GM21515 (cell line): ENCODE measurements around the gene CTPS1.

ENCODE experiments used
- ATAC-seq: cut with Tn5 transposase; IDR thresholded peaks from one replicate; pipeline ENCODE4 v1.9.1; 2021; ENCODE audit not compliant: unreplicated experiment

CTPS1 gene

DNA sequence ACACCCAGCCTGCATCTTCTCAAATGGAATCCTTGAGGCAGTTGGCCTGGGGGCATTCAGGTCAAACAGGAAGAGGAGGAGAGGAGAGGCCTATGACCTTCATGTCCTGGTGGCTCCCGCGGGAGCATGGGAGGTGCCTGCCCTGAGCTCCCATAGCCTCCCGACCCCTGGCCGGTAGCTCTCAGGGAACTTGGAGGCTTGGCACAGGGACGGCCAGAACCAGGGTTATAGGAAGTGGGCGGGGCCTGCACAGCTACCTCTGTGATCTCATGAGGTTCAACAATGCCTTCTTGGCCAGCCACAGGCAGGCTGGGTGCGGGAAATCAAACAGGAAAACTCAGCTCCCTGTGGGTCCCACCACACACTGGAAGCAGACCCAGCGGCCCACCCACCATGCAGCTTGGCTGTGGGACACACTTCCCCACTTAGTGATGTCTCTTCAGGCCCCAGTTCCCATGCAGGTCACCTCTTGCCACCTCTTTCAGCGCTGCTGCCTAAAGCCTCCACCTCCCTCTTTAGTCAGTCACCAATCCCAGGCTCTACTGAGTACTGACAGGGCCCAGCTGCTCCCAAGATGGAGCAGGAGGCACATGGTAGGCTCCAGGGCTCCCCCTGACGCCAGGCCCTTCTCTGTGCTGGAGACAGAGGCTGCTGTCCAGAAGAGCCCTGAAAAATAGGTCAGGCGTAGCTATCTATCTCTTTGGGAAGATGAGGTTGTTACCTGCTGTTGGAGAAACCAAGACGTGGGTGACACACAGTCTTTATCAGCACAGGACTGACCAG, 42.2 kb downstream of the CTPS1 start, which contains the start of gene SLFNL1:
TSS of gene SLFNL1 (minus strand) at position 200 of the 783 bp plus-strand sequence. CDS start 1,065 bp downstream, outside the sequence.
- ATAC-seq = no peak

DNA sequence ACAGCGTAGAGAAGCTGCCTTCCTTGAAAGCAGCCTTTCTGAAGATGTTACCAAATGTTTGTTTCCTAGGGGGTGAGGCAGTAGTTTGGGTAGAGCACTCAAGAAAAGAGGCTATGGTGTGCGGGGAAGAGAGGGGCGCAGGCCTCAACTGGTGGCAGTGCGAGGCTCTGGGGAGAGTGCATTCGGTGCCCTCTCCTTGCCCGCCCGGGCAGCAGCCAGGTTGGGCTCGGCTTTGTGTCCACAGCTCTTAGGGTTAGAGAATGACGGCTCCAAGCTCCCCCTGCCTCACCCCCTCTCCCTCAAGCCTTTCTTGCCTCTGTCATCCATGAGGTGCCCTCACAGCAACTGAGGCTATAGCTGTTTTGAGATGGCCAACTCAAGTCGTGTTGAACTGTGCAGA, 42.9 kb downstream of the CTPS1 start:
- ATAC-seq = no peak

DNA sequence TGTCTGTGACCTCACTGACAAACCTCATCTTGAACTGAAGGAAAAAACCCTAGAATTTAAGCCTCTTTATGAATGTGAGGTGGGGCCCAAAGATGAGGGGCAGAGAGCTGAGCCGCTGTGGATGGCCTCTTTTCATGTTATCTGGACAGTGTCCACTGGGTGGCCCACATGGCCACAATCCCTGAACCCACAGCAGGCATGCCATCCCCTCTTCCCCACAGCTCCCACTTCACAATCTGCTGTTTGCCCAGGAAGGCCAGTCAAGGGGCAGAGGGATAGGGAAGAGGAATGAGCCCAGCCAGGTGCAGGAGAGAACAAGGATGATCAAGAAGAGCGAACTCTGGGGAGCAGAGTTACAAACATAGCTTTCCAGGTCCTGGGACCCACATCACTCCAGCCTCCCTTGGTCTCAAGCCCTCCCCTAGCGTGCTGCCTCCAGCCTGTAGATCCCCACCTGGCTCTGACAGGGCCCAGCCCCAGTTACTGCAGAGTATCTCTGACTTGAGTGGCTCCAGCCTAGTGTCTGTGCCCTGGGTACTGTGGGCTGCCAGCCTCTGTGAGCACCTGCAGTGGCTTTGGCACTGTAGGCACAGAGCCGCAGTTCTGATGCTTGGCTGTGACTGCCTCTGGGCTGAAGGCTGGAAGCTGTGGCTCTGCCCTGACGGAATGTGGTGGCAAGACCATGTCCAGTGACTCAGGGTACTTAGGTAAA, 43.9 kb downstream of the CTPS1 start:
- ATAC-seq = no peak

DNA sequence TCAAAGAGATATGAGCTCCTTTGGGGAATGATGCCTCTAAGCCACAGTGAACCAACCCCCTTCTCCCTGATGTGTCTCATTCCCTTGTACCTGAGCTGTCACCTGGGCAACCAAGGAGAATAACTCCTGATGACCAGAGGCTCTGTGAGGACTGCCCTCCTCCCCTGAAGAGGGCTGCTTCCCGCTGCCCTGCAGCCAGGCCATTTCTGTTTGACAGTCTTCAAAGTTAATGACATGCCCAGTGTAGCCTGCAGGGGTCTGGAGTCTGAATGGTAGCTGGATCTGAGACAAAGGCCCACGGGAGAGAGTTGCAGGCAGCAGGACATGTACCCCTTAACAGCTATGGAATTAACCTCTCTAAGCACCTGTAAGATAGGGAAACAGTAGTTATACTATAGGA, 45.5 kb downstream of the CTPS1 start:
- no peak for ATAC-seq

DNA sequence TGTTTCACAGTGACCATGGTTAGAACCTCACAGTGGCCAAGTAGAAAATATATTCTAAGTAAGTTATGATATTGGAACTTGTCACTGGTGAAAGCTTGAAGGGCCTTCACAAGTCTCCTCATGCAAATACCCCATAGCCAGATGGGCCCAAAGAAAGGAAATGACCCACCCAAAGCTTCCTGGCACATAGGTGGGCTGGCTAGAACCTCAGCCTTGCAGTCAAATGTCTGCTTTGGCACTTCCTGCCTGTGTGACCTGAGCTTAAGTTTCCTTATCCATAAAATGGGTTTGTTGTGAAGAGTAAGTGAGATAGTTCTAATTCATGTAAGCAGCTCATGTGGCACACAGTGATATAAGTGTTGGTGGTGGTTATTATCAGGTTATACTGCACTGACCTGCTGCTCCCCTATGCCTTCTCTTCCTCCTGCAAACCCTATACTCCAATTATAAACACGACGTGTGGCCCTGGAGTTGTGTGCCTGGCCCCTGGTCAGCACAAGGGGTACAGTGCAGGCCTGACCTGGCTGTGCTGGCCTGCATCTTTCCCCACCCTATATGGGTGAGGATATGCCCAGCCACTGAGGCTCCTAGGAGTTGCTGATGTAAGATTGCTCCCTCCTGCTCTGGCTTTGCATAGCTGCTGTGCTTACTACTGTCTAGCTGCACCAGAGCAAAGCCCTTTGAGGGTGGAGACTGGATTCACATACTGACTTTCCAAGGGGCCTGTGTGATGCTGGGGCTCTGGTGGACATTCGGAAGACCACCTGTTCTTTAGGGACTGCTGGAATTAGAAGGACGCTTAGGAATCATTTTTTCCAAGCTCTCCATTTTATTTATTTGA, 46.7 kb downstream of the CTPS1 start:
- no peak for ATAC-seq

DNA sequence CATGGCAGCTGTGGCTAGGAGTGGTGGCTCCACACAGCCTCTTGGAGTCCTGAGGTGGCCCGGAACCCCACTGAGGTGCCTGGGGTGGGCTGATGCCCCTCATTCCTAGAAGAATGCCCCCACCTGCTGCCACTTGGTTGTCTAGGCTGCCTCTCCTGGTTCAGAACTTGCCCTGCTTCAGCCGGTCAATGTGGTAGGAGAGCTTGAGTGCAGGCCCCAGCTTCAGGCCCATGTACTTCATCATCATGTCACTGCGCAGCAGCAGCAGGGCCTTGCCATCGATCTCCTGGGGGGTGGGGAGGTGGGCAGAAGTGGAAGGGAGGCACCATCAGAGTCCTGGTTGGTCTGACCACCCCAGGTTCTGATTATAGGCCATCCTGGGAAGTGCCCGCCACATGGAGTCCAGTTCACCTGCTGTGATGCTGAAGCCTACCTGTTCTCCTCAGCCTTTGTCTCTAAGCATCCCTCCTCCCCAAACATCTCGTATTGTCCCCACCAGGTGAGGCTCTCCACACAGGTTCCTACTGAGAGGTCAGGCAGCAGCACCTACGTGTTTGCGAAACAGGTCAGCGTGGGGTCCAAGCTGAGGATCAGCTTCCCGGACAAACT, 48.6 kb downstream of the CTPS1 start:
- no peak for ATAC-seq

DNA sequence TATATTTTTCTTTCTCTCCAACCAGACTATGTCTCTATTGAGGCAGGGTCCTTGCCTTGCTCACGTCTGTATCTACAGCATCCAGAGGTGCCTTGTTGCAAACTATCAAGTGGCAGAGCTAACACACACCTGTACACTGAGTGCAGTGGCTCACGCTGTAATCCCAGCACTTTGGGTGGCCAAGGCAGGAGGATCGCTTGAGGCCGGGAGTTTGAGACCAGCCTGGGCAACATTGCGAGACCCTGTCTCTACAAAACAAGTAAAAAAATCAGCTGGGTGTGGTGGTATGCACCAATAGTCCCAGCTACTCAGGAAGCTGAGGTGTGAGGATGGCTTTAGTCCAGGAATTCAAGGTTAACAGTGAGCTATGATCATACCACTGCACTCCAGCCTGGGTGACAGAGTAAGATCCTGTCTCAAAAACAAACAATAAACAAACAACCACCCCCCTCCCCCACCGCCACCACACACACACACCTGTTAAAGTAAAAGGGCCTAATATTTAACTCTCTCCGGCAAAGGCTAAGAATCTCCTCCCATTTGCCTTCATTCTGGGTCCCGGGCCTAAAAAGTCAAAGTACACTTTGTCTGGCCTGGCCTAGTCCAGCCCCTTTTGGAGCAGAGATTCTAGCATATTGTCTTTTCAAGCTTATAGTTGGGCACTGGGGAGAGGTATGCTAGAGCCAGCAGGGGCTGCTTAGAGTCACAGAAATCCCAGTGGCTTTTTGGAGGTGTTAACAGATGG, 51.5 kb downstream of the CTPS1 start:
- ATAC-seq = no peak

DNA sequence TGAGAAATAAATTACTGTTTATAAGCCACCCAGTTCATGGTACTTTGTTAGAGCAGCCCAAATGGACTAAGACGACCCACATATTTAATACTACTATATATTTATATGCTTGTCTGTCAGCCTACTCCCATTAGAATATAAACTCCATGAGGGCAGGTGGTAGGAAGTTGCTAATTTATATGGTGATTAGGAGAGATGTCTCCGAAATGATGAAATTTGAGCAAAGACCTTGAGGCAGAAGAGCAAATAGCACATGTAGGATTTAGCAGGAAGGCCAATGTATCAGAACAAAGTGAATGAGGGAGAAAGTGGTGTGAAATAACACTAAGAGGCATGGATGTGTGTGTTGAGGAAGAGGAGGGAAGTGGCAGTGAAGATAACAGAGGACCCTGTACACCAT, 52.7 kb downstream of the CTPS1 start:
- no peak for ATAC-seq

DNA sequence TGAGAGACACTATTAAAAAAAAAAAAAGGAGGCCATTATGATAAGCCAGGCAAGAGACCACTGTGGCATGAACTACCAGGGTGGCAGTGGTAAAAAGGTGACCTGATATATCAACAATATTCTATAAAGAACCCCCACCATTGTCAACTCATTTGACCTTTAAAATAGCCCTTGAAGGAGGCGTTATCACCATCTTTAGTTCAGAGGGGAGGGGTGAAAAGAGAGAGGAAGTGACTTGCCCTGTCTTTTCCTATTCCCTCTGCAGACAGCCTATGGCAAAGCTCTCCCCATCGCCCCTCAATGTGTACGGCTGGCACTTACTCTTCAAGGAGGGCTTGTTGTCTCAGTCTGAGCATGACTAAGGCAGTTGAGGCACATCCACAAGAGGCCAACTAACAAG, 53.8 kb downstream of the CTPS1 start:
- ATAC-seq = no peak

DNA sequence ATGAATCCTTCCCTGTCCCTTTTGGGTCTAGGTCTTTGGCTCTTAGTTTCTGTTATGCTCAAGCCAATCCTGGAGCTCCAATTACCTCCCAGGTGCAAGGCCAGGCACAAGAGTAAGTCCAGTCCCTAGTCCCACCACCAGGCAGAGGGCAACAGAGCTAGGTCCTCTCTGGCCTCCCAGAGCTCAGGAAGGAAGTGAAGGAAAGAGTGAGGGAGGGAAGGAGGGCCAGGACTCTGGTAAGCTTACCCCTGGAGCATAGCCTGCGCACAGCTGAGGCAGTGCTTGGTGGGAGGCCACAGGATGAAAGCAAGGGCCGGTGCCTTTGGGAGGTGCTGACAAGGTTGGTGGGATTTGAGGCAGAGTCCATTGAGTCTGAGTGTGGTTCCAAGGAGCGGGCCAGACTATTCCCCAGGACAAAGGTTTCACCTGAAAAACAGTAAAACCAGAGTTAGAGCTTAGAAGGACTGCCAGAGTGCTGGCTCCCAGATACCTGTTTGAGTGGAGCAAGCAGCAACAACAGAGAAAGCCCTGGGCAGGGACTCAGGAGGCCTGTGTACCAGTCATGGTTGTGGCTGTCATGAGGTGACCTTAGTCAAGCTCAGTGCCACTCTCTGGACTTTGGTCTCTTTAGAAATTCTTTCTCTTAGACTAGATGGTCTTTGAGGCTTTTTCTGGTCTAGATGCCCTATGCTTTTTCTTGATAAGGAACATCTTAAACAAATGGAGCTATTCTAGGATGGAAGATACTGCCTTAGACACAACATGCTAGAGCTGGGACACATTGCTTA, 57.8 kb downstream of the CTPS1 start:
- ATAC-seq = no peak

DNA sequence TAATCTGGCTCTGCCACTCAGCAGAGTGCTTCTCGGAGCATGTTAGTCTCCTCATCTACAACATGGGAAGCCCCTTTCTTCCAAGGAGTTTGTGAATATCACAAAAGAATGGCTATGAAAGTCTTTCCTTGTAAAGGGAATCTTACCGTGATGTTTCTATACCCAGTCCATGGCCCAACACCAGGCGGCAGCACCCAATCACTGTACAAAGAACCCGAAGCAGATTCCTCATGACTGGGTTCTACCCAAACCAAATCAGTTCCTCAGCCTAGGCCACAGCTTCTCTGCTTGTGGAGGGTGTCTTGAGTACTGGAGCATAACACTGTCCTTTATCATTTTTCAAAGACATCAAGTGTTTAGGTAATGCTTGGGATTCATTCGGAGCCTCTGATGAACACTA, 58.6 kb downstream of the CTPS1 start:
- no peak for ATAC-seq

DNA sequence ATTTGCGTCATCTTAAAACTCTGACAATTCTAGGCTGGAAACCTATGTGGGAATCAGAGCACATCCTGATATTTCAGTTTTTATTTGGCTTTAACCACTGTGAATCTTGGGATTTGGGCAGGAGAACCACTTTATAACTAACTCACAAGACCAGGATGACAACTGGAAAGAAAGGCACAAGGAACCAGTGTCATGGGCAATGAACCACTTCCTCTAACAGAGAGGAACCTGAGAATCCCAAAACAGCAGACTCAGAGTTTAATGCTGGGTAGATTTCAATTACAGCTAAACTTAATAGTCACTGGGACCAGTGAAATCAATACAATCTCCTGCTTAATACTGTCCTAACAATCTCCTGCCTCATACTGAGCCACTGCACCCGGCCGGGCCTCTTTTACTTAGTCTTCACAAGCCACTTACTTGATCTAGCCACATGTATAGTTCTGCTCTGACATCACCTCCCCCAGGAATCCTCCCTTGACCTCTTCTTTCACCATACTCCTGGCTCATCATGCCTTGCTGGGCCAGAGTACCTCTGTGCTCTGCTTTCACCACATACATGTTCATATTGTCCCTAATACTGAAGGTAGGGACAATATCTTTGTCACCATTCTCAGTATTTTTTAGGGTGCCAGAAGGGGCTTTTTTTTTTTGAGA, 62.2 kb downstream of the CTPS1 start:
- no peak for ATAC-seq

DNA sequence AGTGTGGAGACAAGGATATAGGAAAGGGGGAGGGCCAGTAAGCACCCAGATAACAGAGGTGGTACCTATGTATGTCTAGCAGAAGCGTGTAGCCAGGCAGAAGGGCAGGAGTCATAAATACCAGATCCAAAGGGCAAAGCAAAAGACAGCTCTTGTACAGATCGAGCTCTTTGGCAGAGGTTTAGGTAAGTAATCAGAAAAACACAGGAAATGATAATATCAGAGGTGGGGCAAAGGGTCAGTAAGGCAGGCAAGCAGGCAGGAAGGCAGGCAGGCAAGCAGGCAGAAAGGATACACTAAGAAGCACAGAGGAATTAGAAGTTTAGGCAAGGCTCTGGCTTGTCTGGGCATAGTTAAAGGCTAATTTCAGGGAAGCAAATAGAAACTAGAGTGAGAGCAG, 64.7 kb downstream of the CTPS1 start:
- no peak for ATAC-seq

DNA sequence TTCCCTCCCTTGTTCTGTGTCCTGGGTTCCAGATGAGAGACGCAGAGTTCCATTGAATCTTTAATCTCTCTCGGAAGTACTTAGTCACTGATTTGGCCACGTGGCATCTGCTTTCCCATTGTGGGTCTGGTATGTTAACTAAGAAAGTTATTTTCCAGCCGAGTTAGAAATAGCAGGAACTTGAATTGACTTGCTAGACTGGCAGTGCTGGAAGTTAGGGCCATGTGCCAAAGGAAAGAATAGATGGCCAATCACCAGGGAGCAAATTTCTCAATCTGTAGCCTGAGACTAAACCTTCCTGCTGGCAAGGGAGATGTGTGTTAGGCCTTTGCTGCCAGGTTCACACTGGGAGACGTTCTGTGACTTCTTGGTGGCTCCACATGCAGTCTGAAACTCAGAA, 66.2 kb downstream of the CTPS1 start:
- ATAC-seq = no peak

DNA sequence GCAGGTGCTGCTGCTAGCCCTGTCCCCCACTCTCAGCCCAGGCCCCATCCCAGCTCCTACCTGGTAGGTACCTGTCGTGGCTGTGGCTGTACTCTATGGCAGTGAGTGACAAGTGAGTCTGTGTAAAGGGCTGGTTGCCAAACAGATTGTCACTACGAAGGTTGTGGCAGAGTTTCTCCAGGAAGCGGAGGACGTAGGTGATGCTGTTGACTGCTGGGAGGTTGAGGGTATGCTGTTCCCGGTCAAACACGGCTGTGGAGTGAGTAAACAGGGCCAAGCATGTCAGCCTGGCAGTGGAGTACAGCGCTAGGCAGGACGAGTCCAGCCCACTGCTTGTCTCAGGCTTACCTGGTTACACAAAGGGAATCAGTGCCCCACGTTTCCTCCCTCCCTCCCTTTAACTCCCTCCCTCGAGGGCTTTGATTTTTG, 66.9 kb downstream of the CTPS1 start:
- no peak for ATAC-seq

DNA sequence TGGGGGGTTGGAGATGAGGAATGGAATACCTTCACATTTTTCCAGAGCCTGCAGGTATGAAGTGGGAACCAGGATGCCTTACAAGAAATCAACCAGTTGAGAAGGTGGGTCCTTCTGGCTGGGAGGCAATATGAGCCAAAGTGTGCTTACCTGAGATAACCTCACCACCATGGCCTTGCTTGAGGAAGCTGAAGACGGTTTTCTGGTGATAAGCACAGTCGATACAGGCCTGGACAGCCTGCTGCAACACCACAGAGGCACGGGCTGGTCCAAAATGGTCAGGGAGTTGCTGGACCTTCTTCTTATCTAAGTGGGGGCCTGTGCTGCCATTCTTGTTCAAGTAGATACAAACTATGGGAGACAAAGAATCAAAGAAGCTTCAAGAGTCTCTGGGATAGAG, 69.0 kb downstream of the CTPS1 start:
- ATAC-seq = no peak

DNA sequence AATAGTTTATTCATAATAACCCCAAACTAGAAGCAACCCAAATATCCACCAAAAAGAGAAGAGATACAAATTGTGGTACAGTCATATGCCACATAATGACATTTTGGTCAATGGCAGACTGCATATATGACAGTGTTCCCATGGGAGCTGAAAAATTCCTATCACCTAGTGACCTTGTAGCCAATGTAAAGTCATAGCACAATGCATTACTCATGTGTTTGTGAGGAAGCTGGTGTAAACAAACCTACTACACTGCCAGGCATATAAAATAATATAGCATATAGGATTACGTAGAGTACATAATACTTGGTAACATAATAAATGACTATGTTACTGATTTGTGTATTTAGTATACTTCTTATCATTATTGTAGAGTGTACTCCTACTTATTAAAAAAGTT, 71.5 kb downstream of the CTPS1 start:
- ATAC-seq = no peak

DNA sequence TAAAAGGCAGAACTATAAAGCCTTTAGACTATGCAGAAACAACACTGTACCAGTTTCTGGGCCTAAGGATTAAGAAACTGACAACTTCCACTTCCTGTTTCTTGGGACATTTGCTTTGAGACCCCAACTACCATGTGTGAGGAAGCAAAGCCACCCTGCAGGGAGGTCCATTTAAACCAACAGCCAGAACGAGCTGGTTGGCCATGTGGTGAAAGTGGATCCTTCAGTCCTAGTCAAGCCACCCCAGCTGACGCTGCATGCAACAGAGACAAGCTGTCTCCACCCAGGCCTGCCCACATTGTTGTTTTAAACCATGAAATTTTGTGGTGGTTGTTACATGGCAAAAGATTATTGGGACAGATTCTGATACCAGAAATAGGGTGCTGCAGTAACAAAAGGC, 73.8 kb downstream of the CTPS1 start:
- ATAC-seq = no peak

DNA sequence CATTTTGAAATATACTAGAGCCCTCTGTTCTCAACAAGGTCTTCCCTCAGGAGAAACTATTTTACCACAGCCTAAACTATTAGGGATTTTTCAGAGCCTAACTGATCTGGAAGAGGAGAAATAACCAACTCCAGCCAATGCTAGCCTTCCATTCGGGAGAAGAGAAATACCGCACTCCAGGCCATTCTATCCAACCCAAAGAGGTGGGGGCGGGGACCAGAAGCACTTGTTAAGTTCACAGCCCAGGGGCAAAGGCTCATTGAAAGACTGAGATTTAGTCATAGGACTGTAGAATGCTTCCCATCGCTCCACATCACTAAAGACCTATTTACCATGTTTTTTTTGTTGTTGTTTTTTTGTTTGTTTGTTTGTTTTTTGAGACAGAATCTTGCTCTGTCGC, 77.4 kb downstream of the CTPS1 start:
- no peak for ATAC-seq
